UCSD-AML1 (cell line): Measurements from ENCODE around the gene GSTT2.

Experiments used
- DNase-seq: peaks from one replicate; lab custom pipeline; 2025; ENCODE audit not compliant: unreplicated experiment; lab: John Stamatoyannopoulos, UW

Gene GSTT2

DNA sequence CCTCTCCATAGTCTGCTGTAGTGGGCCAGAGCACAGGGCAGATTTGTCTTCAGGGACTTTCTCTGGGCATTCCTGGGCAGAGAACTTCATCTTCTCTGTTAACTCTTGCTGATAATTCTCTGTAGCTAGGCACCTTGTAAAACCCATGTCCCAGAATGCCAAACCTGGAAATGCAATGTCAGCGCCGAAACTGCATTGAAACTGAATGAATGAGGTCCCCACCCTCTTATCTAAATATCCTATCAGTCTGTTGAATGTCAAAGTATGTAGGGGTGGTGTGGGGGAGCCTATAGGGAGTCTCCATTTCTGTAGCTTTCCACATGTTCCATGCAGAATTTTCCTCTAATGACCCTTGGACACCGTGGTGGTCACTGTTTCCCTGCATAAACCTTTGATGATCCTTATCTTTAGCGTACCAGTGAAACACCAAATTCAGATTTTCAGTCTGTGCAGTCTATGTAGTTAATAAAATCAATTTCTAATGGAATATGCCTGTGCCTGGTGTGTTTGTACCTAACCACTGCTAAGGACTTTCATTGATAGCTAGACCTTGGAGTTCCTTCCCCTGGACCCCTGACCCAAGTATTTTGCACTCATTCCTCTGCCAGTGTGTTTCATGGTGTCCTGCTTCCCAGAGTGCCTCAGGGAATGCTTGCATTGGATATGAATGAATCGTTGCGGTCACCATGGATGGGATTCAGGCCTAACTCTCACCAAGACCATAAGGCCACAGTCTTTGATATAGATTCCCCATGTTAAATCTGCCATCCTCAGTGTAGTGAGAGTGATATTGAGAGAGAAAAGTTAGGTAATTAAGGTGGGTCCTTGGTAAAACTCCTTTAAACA is 28.7 kb downstream of the GSTT2 start:
- no peak for DNase-seq

DNA sequence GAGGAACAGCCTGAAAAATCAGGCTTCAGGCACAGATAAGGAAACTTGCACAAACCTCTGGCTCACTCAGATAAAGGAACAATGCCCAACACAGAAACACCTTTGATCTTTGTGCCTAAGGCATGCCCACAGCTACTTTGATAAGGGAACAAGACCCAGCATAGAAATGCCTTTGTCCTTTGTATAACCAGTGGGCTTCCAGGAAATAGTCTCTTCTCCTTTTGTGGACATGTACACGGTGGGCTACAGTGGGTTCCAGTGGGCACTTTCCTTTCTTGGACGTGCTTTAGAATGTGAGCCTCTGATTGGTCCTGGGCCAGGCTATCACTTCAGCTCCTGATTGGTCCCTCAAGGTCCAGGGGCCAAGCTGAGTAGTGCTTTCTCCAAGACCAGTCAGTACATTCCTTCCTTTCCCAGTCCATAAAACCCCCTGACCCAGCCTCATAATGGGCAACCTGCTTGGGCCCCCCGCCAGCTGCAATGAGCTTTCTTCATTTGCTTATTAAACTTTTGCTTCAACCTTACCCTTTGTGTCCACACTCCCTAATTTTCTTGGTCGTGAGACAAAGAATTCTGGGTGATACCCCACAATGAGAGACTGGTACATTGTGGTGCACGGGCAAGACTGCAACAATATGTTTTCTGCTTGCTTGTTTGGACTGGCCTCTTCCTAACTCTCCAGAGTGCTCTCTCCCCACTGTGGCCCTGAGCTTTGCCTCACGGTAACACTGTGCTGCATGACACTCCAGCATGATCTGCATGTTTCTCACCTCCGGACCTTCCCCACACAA is 29.5 kb downstream of the GSTT2 start:
- DNase-seq: no peak

DNA sequence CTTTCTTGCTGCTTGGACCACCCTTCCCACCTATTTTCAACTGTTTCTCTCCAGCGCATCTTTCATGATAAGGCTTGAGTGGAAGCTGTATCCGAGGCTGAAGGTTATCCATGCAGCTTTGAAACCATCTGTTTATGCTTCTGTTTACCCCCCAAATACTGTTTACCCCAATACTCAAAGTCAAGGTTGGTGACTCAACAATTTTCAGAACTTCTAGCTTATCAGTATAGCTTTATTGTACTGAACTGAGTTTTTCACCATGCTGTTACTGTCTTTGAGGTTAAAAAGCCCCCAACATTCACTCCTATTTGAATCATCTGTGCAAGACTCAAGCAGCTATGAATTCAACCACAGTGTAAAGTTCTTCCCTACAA is 30.1 kb downstream of the GSTT2 start:
- no peak for DNase-seq

DNA sequence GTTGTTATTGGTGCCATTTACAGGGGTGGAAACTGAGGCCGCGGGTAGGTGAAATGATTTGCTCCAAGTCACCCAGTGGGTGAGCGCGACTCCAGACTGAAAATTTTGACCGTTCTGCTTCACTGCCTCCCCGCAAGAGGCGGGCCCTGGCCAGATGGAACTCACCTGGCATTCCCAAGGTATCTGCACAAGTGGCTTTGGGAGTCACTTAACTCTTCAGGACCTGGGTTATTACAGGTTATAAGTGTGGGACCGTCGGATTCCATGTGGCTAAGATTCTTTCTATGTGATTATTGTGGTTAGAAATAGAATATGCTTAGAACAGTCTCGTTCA is 31.8 kb downstream of the GSTT2 start:
- DNase-seq: no peak

DNA sequence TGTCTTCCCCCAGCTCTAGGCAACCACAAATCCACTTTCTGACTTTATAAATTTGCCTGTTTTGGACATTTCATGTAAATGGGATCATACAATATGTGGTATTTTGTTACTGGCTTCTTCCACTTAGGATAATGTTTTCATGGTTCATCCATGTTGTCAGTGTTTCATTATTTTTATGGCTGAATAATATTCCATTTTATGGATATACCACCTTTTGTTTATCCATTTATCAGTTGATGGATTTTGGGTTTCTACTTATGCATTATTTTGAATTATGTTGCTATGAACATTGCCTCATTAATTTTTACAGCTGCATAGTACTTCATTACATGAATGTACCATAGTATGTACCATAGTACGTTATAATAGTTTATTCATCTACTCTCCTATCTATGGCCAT is 36.2 kb downstream of the GSTT2 start:
- no peak for DNase-seq

DNA sequence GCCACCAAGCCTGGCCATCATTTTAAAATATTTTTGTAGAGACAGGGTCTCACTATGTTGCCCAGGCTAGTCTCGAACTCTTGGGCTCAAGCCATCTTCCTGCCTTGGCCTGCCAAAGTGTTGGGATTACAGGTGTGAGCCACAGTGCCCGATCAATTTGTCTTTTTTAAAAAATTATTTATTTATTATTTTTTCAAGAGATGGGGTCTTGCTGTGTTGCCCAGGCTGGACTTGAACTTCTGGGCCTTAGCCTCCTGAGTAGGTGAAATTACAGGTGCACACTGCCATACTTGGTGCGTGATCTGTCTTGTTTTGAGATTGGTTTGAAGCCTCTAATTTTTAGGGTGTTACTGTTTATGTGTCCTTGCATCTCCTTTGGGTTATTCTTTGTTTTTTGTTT is 41.4 kb downstream of the GSTT2 start:
- no peak for DNase-seq

DNA sequence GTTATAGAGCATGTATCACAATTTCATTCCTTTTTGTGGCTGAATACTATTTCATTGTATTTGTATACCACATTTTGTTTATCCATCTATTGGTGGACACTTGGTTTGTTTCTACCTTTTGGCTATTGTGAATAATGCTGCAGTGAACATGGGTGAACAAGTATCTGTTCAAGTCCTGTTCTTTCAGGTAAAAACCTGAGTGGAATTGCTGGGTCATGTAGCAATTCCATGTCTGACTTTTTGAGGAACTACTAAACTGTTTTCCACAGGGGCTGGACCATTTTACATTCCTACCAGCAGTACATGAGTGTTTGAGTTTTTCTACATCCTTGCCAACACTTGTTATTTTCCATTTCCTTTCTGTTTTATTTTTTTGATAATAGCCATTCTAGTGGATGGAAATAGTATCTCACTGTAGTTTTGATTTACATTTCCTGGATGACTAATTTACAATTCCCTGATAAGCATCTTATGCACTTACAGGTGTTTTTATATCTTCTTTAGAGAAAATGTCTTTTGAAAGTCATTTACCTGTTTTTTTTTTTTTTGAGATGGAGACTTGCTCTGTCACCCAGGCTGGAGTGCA is 43.4 kb downstream of the GSTT2 start:
- DNase-seq: no peak

DNA sequence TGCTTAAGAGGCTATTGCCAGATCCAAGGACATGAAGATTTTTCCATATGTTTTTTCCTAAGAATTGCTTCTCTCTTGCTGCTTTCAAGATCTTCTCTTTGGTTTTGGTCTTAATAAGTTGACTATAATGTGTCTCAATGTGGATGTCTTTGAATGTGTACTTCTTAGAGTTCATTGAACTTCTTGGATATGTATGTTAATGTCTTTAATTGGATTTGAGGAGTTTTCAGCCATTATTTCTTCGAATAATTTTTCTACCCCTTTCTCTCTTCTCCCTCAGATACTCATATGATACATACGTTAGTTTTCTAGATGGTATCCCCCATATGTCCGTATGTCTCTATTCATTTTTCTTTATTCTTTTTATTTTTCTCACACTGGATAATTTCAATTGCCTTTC is 44.4 kb downstream of the GSTT2 start:
- no peak for DNase-seq

DNA sequence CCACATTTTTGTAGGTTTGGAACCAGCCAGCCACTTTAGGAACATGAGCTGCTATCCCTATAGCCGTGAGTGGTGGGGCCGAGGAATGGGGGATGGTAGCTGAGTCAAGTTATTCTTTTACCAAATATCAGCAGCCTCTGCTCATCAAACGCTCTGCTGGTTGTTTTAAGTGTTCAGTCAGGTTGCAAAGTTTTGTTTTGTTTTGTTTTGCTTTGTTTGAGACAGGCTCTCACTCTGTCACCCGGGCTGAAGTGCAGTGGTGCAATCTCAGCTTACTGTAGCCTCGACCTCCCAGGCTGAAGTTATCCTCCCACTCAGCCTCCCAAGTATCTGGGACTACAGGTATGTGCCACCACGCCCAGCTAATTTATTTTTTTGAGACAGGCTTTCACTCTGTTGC is 45.5 kb downstream of the GSTT2 start:
- no peak for DNase-seq

DNA sequence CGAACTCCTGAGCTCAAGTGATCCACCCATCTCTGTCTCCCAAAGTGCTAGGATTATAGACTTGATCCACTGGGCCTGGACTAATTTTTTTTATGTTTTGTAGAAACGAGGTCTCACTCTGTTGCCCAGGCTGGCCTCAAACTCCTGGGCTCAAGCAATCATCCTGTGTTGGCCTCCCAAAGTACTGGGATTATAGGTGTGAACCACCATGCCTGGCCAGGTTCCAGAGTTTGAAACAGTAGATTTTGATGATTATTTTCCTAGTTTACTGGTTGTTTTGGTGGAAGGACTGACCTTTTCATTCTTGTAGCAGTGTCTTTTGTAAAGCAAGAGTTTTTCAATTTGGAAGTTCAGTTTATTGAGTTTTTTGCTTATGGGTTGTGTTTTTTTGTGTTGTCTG is 46.1 kb downstream of the GSTT2 start:
- DNase-seq: no peak

DNA sequence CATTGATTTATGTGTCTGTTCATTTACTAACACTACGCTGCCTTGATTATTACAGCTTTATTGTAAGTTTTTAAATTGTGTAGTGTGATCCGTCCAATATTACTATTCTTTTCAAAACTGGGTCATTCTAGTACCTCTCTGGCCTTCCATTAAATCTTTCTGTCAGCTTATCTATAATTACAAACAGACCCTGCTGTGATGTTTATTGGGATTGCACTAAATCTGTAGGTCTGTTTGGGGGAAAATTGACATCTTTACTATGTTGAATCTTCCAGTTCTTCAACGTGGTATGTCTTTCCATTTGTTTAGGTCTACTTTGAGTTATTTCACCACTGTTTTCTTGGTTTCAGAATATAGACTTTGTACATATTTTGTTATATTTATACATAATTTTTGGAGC is 46.8 kb downstream of the GSTT2 start:
- no peak for DNase-seq

DNA sequence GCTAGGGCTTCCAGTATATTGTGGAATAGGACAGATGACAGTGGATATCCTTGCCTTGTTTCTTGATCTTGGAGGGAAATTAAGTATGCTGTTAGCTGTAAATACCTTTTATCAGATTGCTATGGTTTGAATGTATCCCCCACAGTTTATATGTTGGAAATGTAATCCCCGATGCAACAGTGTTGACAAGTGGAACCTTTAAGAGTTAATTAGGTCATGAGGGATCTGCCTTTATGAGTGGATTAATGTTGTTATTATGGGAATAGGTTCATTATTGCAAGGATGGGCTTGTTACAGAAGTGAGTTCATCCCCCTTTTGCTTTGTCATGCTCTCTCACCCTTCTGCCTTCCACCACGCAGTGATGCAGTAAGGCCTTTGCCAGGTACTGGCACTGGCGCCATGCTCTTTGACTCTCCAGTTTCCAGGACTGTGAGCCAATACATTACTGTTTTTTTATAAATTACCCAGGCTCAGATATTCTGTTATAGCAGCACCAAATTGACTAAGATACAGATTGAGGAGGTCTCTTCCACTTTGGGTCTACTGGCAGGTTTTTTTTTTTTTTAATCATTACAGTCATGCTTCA is 47.5 kb downstream of the GSTT2 start:
- no peak for DNase-seq

DNA sequence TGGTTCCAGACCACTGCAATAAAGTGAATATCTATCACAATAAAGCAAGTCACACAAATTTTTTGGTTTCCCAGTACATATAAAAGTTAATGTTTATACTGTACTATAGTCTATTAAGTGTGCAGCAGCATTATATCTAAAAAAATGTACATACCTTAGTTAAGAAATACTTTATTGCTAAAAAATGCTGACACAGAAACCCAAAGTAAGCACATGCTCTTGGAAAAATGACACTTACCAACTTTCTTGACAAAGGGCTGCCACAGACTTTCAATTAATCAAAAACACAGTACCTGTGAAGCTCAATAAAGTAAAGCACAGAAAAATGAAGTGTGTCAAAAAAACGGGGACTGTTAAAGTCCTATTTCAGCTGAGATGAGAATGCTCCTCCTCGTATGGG is 48.1 kb downstream of the GSTT2 start:
- DNase-seq: no peak

DNA sequence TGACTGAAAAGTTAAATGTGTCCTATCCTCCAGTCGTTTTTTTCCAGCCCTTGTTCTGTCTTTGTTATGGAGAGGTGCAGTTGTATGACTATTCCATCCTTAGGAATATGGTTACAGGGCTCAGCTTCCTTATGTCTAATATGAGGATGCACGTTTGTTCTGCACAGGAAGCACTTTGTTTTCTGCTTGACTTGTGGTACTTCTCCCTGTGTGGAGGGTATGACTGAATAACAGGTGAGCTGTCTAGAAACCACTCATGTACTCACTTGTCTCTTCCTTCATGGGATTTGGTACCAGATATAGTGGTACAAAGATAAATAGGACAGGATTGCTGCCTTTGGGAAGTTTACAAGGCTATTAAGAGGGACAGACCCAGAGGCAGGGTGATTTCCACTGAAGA is 48.6 kb downstream of the GSTT2 start:
- no peak for DNase-seq

DNA sequence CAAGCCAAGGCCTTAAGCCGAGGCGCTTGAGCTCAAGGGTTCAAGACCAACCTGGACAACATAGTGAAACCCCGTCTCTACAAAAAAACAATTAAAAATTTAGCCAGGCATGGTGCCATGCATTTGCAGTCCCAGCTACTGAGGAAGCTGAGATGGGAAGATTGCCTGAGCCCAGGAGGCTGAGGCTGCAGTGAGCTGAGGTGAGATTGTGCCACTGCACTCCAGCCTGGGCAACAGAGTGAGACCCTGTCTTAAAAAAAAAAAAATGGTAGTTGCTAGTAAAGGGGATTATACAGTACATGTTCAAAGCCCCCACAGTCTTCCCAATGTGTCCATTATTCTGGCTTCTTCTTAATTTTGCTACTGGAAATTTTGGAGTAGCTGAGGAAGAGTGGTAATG is 49.4 kb downstream of the GSTT2 start:
- DNase-seq: no peak

DNA sequence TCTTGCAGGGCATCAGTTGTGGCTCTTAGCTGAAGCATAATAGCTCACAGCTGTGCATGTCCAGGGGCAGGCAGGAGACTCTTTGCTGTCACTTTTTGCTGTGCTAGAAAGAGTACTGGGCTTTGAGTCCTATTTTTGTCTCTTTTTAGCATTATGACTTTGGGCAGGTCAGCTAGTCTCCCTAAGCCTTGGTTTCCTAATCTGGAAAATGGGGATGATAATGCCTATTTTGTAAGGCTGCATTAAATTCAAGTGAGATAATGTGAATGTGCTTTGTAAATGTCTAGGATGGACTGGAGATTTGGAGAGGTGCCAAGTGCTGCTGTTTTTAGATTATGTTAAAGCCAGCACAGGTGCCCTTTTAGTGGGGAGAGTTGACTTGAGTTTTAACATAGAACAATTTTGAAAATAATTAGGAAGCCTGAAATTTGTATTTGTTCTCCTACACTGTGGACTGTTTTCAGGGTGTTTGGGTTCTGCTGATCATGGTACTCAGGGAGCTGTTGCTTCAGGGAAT is 50.3 kb downstream of the GSTT2 start:
- no peak for DNase-seq
